Measurements from ENCODE around the gene CNTLN. TPM values are rescaled to one million over a fixed set of nuclear protein-coding genes. Genes with fewer than 3 reads are reported as not detected.

The CNTLN gene
- total RNA-seq, 1 experiment from 2014 or later: 15.0 TPM

DNA sequence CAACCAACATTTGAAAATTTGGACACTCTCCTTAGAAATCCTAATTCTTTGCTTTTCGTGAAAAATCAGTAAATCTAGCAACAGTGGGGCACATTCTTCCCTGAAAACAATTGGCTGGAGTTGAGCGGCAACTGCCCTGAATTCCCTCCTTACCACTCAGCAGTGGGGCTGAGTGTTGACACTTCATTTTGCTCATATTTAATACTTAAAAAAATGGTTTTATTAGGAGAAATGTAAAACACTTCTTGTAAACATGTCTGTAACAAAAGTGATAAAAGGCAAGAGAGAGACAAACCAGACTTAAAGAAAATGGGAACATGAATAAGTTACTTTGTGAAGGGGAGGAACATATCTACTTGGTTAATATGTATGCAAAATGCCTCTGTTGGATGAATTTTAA is 193.5 kb downstream of the CNTLN start:
- Histone ChIP-seq H3K79me2 (ENCODE audit: insufficient read depth, low read length) (no peaks in the 10 kb centered on the region), H4K91ac (ENCODE audit: insufficient read length, low read depth, low read length) (no peak overlapping the region), H3K14ac (ENCODE audit: insufficient read depth, low read length) (no peak overlapping the region), H3K23me2 (ENCODE audit: insufficient read length, low read depth, low read length, poor library complexity, severe bottlenecking) (no peaks in the 10 kb centered on the region), H3K4ac (ENCODE audit: low read depth, low read length) (no peak overlapping the region), H3K56ac (ENCODE audit: insufficient read length, low read depth, low read length) (no peak overlapping the region), H3K23ac (ENCODE audit: insufficient read length, low read depth, low read length) (no peak overlapping the region), H3T11ph (ENCODE audit: low read length) (no peak overlapping the region), H2BK120ac (ENCODE audit: low read depth, low read length, poor library complexity, severe bottlenecking) (no peak overlapping the region), H3K4me1 (ENCODE audit: insufficient read depth, low read length) (no peaks in the 10 kb centered on the region), H3K18ac (ENCODE audit: insufficient read length, low read depth, low read length) (no peak overlapping the region), H4K5ac (ENCODE audit: insufficient read length, low read depth, low read length) (no peak overlapping the region), H3K79me1 (ENCODE audit: insufficient read depth, low read depth, low read length, poor library complexity, severe bottlenecking) (no peaks in the 10 kb centered on the region), H3K9ac (ENCODE audit: extremely low read depth, insufficient read length, low read length) (no peak overlapping the region), H2BK5ac (ENCODE audit: insufficient read length, low read length) (no peak overlapping the region), H3K9me3 (ENCODE audit: control insufficient read depth, low read depth, low read length) (no peaks in the 10 kb centered on the region), H3K4me2 (ENCODE audit: insufficient read depth, insufficient read length, low read length) (no peak overlapping the region), H2AFZ (ENCODE audit: low read length) (no peak overlapping the region), H4K20me1 (ENCODE audit: control insufficient read depth, insufficient read depth, insufficient read length) (no peaks in the 10 kb centered on the region), H2AK5ac (ENCODE audit: insufficient read length, low read length) (no peak overlapping the region), H3K27me3 (ENCODE audit: insufficient read depth, low read length) (no peaks in the 10 kb centered on the region), H2BK20ac (ENCODE audit: low read depth, low read length, poor library complexity, severe bottlenecking) (no peak overlapping the region), H4K8ac (replicated peaks; ENCODE audit: insufficient read length, low read depth, low read length) (no peak overlapping the region), H2BK15ac (ENCODE audit: low read depth, low read length) (no peak overlapping the region), H3K27ac (ENCODE audit: insufficient read length, low read depth, low read length) (no peak overlapping the region), H2BK12ac (ENCODE audit: insufficient read length, low read depth, low read length) (no peak overlapping the region)
- Mint-ChIP-seq H3K9me3 (no peaks in the 10 kb centered on the region), H3K36me3 (ENCODE audit: insufficient read depth in 1 of 3, low read depth in 3 of 3) (no peaks in the 10 kb centered on the region), H3K4me3 (no peak overlapping the region), H3K27me3 (ENCODE audit: low read depth) (no peaks in the 10 kb centered on the region), H3K4me1 (peaks cover 5 to 7% of the 10 kb centered on the region in 2 experiments), H3K27ac (0 out of 7 replicates have a peak overlapping the region, but pooled peaks of 1 of the 3 experiments have one; percentile 52)
- no peak for DNase-seq
- WGBS (ENCODE audit: extremely low coverage, insufficient read length, low lambda C conversion rate): no CpG with 5 or more reads among the region's 2 CpGs
- TF ChIP-seq, protein P1, sequence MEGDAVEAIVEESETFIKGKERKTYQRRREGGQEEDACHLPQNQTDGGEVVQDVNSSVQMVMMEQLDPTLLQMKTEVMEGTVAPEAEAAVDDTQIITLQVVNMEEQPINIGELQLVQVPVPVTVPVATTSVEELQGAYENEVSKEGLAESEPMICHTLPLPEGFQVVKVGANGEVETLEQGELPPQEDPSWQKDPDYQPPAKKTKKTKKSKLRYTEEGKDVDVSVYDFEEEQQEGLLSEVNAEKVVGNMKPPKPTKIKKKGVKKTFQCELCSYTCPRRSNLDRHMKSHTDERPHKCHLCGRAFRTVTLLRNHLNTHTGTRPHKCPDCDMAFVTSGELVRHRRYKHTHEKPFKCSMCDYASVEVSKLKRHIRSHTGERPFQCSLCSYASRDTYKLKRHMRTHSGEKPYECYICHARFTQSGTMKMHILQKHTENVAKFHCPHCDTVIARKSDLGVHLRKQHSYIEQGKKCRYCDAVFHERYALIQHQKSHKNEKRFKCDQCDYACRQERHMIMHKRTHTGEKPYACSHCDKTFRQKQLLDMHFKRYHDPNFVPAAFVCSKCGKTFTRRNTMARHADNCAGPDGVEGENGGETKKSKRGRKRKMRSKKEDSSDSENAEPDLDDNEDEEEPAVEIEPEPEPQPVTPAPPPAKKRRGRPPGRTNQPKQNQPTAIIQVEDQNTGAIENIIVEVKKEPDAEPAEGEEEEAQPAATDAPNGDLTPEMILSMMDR (conservative IDR thresholded peaks at IDR 0.05): no peak
